ENCODE results near the gene PATL2.
"Not testable (repeated sequence)": the region's sequence is repeated elsewhere in the genome, so short reads cannot be mapped to it uniquely, and the experiment has no call there.

The PATL2 gene

DNA sequence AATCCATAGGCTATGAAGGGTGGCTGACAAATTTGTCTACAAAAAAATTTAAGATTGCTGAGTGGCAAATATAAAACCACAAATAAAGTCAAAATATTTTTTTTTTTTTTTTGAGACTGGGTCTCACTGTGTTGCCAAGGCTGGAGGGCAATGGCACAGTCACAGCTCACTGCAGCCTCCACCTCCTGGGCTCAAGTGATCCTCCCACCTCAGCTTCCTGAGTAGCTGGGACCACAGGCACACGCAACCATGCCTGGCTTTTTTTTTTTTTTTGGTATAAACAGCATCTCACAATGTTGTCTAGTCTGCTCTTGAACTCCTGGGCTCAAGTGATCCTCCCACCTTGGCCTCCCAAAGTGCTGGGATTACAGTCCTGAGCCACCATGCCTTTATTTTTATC lies 20.9 kb downstream of the PATL2 start:
- DNase-seq (ENCODE audit: low spot score) = not testable (repeated sequence)

DNA sequence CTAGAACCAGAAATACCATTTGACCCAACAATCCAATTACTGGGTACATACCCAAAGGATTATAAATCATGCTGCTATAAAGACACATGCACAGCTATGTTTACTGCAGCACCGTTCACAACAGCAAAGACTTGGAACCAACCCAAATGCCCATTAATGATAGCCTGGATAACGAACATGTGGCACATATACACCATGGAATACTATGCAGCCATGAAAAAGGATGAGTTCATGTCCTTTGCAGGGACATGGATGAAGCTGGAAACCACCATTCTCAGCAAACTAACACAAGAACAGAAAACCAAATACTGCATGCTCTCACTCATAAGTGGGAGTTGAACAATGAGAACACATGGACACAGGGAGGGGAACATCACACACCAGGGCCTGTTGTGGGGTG lies 21.8 kb downstream of the PATL2 start:
- not testable (repeated sequence) for DNase-seq (ENCODE audit: low spot score)

DNA sequence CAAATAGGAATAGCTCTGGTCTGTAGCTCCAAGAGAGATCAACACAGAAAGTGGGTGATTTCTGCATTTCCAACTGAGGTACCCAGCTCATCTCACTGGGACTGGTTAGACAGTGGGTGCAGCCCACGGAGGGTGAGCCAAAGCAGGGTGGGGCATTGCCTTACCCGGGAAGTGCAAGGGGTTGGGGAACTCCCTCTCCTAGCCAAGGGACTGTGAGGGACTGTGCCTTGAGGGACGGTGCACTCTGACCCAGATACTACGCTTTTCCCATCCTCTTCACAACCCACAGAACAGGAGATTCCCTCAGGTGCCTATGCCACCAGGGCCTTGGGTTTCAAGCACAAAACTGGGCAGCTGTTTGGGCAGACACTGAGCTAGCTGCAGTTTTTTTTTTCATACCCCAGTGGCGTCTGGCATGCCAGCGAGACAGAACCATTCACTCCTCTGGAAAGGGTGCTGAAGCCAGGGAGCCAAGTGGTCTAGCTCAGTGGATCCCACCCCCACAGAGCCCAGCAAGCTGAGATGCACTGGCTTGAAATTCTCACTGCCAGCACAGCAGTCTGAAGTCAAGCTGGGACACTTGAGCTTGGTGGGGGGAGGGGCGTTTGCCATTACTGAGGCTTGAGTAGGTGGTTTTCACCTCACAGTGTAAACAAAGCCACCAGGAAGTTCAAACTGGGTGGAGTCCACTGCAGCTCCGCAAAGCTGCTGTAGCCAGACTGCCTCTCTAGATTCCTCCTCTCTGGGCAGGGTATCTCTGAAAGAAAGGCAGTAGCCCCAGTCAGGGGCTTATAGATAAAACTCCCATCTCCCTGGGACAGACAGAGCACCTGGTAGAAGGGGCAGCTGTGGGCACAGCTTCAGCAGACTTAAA lies 28.1 kb downstream of the PATL2 start:
- not testable (repeated sequence) for DNase-seq (ENCODE audit: low spot score)

DNA sequence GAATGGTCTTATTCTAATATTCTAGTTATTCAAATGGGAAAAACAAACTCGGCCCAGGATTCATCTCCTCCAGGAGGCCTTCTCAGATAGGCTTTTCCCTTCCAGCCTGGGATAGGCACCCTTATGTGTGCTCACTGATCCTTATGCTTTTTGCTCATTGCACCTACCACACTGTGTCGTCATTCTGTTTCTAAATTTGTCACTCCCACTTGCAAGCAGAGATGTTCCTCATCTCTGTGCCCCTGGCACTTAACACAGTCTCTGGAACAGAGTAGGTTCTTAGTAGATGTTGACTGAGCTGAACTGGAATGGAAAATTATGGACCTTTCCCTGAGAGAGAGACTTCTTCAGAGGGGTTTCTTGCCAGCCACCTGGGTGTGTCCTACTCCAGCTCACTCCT lies 28.9 kb downstream of the PATL2 start:
- DNase-seq (ENCODE audit: low spot score) = no peak

DNA sequence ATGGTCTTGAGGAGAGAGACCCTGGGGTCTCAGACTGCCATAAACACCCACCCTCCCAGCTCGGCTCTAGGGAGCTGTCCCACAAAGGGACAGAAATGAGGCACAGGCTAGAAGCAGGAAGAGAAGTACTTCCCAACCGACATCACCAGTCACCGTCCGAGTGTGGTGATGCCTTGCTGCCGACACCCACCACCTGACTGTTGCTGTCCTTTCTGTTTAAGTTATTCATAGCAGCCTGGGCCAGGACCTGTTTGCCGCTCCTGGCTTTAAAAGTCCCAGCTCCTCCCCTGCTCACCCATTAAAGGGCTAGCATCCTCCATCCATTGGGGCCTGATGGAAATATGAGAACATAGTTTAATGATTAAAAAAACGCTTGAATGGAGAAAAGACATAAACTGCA lies 34.4 kb downstream of the PATL2 start:
- DNase-seq (ENCODE audit: low spot score) = no peak

DNA sequence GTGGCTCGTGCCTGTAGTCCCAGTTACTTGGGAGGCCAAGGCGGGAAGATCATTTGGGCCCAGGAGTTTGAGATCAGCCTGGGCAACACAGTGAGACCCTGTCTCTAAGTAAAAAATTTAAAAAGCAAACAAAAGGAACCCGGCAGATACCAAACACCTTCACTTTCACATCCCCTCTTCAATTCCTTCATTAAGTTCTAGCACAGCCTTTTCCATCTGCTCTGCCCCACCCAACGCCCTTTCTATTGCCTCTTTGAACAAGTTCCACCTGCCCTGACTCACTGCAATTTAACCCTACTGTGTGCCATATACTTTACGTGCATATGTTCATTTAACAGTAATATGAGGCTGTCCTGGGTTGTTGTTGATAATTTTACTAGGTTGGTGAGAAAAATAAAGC lies 35.2 kb downstream of the PATL2 start:
- no peak for DNase-seq (ENCODE audit: low spot score)

DNA sequence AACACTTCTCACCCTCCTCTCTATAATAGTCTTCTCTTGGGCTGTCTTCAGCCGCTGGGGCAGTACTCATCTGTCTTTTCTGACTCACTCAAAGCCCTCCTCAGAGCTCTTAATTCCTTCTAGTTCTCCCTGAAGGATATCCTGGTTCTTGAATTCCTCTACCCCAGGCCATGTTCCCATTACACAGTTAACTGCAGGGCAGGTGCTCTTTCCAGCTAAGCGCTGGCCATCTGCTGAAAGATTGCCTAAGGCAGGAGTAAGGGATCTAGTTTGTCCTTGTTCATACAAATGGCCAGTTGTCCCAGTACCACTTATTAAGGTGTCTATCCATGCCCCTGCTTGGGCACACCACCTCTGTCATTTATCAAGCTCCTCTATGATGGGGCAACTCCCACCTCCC lies 37.5 kb downstream of the PATL2 start:
- DNase-seq (ENCODE audit: low spot score) = no peak

DNA sequence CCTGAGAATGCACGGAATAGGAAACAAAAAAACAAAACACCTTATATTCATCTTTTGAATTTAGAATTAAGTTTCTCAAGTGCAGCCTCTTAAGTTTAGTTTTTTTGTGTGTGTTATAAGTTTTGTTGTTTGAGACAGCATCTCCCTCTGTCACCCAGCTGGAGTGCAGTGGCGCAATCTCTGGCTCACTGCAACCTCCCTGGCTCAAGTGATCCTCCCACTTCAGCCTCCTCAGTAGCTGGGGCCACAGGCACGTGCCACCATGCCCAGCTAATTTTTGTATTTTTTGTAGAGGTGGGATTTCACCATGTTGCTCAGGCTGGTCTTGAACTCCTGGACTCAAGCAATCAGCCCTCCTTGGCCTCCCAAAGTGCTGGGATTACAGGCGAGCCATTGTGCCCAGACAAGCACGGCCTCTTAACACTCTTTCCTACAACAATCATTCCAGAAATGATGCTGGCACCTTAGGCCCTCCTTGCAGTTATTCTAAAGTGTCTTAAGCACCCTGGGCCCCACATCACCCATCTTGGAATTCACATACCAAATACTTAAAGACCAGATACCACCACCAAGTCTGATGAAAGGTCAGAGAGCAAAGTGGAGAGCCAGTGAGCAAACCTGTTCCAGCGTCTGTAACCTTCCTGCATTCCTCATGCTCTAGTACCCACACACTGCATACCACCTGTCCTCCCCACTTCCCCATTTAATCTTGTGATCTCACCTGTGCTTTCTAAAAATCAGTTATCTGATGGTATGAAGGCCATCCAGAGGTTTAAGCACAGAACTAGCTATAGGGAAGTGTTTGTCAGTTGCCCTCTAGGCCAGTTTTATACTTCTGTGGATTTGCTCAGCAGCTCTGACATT lies 40.8 kb downstream of the PATL2 start:
- no peak for DNase-seq (ENCODE audit: low spot score)

DNA sequence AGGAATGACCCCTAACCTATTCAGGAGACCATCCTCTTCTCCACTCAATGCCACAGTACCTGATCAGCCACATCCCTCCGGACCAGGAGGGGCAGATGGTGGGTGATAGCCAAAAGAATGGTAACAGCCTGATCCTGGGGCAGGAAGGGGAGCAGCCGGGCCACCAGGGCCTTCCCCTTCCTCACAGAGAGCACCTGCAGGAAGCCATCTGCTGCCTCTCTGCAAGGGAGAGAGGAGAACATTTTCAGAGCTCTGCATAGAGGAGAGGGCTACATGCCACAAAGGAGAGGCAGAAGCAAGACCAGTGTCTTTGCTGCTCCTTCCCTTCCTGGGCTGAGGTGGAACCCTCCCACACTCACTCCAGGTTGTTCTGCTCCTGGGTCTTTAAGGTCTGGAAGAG lies 42.2 kb downstream of the PATL2 start:
- no peak for DNase-seq (ENCODE audit: low spot score)

DNA sequence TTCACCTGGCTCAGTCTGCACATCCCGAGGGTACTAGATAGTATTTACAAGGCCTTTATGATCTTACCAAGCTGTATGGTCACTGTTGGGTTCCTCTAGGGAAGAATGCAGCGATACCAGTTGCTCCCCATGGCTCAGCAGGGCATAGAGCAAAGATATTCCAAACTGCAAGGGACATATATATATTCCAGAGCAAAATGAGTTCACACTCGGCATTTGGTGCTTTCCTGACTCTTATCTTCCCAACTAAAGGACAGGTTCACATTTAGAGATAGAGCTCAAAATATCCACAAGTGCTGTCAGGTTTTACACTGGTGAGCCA lies 44.1 kb downstream of the PATL2 start:
- DNase-seq (ENCODE audit: low spot score) = no peak

DNA sequence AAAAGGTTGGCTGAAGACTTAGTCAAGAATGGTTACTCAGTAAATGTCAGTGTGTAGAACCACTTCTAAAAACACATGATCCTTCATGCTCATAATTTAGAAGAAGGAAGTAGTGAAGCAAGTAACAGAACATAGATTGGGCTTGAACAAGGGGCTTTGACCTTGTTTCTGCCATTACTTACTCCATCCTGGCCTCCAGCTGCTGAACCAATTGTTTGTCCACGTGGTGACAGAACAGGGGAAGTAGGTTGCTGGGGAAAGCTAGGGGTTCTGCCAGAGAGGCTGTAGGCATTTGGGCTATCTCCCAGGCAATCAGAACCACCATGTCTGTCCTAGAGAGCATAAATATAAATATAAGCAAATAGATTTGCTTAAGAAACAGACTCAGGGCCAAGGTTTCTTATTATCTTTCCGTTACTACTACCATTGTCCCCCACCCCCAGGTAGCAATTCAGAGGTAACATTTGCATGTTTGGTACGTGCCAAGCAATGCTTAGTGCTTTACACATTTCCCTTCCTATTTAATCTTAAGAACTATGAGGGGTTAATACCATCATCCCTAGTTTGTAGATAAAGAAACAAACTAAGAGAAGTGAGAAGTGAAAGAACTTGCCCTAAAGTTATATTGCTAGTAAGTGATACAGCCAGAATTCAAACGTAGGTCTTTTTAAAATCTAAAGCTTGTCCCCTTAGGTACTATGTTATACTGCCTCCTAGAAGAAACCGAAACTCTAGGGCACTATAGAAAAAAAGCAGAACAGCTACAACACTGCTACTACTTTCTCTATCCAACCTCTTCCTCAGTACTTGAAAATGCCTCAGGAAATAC lies 44.7 kb downstream of the PATL2 start:
- no peak for DNase-seq (ENCODE audit: low spot score)

DNA sequence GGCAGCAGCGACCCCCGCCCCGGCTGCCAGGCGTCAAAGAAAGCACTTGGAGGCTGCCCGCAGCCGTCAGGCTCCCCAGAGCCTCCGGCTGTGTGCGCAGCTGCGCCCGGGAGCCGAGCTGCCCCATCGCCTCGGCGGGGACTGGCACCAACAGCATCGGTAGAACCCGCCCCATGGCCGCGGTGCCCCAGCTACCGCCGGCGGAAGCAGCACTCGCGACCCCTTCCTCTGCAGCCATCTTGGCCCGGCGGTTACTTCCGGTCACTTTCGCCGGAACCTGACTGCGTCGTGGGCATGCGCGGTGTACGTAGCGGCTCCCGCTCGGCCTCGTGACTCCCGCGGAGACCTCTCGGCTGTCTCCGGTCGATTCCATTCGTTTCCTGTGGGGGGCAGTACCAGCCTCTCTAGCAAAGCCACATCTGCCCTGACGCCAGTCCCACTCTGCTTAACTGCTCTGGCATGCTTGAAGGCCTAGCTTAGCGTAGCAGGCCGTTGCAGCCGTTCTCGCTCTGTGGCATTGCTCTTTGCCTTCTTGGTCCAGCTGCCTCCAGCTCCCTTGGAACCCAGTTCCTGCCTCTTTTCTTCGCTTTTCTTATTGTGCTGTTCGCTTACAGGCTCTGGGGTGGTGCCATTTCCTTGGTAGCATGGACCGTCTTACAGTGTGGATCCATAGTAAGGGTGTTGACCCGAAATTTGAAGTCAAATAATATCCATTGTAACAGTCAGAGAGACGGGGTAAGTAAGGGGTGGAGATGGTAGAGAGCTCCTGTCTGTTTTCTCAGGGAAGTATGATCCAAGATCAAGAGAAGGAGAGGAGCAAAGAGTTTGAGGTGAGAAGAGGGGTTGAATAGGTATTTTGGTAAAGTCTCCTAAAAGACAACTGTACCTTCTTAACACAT lies 47.5 kb downstream of the PATL2 start, which contains the start of gene SPG11:
Gene SPG11 (minus strand): TSS at position 253 of the 899 bp plus-strand sequence. CDS start 15 bp downstream, at position 238.
- DNase-seq (ENCODE audit: low spot score) = peak; percentile 96

DNA sequence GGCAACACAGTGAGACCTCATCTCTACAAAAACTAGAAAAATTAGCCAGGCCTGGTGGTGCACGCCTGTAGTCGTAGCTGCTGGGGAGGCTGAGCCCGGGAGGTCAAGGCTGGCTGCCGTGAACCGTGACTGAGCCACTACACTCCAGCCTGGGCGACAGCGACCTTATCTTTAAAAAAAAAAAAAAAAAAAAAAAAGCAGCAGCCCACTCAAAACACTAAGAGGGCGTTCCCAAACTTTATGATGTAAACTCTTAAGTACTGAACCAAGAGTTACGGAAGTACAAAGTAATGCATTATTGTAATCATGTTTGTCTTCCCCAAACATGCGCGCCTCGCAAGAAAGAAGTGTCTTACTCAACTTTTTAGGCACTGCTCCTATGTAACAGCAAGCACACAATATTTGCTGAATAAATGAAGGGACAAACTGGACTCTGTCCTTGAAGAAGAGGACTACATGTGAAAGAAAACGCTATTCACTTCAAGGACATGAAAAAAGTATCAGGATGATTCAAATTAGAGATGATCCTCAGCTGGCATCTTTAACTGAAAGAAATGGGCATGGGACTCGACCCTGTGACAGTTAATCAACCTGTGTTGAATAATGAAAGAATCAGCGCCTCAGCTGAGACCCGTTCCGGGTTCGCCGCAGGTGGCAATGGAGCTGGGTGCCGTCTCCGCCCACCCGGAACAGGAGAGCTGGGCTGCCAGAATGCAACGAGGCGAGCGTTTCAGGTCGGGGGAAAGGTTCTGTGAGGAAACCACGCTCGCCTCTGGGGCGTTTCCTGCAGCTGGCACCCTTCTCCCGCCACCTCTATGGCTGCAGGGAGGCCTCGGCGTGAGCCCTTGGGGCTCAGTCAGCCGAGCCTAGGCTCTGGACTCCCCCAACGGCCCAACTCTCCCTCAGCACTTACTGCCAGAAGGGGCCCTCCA lies 48.4 kb downstream of the PATL2 start:
- peak; percentile 76 for DNase-seq (ENCODE audit: low spot score)

DNA sequence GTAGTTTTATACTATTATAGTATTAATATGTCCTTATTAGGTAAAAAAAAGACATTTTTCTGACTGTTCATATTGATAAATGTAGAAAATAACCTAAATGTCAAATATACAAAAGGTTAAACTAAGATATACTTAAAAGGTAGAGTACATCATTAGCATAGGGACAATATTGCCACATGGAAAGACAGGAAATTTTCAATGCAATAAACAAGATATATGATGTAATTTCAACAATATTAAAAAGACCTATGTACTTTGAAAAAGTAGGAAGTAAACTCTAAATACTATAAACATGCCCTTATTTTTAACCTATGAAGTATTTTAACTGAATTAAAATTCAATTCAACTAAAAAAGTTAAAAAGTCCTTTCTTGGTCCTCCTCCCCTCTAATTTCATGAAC lies 49.5 kb downstream of the PATL2 start:
- no peak for DNase-seq (ENCODE audit: low spot score)

DNA sequence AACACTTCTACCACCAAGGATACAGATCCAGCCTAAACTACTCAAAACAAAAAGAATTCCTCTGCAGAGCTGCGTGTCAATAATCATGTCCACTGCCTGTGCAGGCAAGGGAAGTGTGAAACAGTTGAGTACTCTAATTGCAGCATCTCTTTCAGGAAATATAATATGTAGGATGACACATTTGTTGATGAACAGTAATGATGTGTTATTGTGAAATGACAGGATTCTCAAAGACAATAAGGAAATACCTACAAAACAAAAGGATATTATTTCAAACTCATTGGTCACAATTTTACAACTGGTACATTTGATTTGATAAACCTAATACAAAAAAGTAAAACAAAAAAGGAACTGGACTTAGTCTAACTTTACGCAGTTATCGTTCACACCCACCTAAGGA lies 52.1 kb downstream of the PATL2 start:
- no peak for DNase-seq (ENCODE audit: low spot score)

DNA sequence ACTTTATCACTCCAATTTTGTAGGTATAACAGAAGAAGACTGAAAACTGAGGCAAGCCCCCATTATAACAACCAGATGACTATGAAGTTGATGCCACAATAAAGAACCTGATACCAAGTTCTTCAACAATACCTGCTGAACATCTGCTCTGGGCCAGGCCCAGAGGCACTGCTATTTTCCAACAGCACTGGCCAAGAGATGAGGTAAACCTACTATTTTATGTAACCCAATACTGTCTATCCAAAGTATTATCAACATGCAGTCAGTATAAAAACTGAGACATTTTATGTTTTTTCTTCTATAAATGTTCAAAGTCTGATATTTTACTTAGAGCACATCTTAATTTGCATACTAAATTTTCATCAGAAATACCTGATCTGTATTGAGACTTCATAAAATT lies 53.7 kb downstream of the PATL2 start:
- no peak for DNase-seq (ENCODE audit: low spot score)

DNA sequence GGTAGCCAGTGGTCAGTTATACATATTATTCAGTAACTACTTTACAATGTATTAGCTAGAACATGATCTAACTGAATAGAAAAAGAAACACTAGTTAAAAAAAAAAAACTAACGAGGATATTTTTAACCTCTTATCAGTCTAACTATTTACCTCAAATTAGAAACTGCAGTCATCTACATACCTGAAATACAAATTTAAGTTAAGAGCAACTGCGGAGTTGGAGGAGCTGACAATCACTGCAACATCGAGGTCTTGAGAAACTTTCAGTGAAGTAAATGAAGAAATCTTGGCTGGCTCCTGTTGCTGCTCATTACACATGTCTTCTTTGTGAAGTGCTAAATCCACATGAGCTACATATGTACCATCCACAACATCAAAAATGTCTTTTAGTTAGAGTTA lies 54.2 kb downstream of the PATL2 start:
- DNase-seq (ENCODE audit: low spot score) = no peak

DNA sequence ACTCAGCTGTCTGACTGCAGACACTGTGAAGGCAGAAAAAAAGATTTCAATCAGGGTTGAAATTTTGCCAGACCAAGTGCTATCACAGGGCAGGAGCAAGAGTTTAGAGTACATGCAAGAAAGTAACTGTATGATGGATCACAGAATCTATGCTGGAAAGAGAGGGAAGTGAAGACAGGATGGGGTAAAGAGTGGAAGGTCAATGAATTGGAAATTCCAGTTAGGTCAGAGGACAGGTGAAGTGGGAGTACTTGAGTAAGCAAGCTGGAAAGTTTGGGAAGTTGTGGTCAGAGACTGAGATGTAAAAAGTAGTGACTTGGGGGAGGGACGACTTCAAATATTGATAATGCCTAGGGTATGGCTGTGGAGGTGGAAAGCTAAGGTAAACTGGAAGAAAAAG lies 54.8 kb downstream of the PATL2 start:
- DNase-seq (ENCODE audit: low spot score) = no peak

DNA sequence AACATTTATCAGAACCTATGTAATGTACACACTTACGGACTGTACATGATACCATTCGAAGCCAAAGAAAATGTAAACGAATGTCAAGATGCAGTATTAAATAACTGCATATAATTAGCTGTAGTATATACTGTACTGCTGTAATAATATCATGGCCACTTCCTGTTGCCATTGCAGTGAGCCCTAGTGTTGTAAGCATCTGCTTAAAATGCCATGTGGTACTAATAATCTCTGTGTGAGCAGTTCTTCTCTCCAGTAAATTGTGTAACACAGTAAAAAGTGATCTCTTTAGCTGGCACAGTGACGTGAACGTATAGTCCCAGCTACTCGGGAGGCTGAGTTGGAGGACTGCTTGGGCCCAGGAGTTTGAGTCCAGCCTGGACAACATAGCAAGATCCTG lies 56.3 kb downstream of the PATL2 start:
- DNase-seq (ENCODE audit: low spot score) = no peak

DNA sequence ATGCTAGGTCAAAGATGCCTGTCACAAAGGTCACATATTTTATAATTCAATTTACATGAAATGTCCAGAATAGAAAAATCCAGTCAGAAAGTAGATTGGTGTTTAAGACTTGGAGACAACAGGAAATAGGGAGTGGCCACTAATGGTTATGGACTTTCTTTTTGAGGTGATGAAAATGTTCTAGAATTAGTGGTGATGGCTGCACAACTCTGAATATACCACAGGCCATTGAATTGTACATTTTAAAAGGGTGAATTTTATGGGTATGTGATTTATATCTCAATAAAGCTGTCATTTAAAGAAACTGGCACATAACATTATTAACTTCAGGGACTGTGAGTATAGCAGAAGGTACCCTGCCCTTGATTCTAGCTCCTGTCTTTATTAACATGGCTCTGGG lies 63.5 kb downstream of the PATL2 start:
- no peak for DNase-seq (ENCODE audit: low spot score)
